ENCODE data around the gene JPH3.
"Not testable (repeated sequence)": the region's sequence is repeated elsewhere in the genome, so short reads cannot be mapped to it uniquely, and the experiment has no call there.

Gene JPH3

GRCh38 chr16:87722590-87723225 is 120.4 kb downstream of the JPH3 start:
- no peak for DNase-seq

GRCh38 chr16:87723226-87723623 is 120.9 kb downstream of the JPH3 start:
- DNase-seq, result no peak

GRCh38 chr16:87724490-87725291 is 122.4 kb downstream of the JPH3 start:
- DNase-seq, result no peak

- DNase-seq, result no peak
These were observed 123.4 kb downstream of the JPH3 start for GRCh38 chr16:87725596-87726235.

- not testable (repeated sequence) for DNase-seq
These were observed 124.3 kb downstream of the JPH3 start for GRCh38 chr16:87726577-87726976.

GRCh38 chr16:87727346-87727745 is 125.0 kb downstream of the JPH3 start:
- DNase-seq, result no peak

GRCh38 chr16:87728026-87728425 is 125.7 kb downstream of the JPH3 start:
- DNase-seq, result no peak

- DNase-seq, result no peak
These were observed 127.1 kb downstream of the JPH3 start for GRCh38 chr16:87729266-87729954.

GRCh38 chr16:87731607-87732006 is 129.3 kb downstream of the JPH3 start:
- DNase-seq, result no peak

GRCh38 chr16:87733190-87733589 is 130.9 kb downstream of the JPH3 start:
- no peak for DNase-seq

- no peak for DNase-seq
These were observed 132.3 kb downstream of the JPH3 start for GRCh38 chr16:87734644-87735043.

GRCh38 chr16:87735270-87736007 is 133.1 kb downstream of the JPH3 start:
- DNase-seq, result no peak

GRCh38 chr16:87736008-87736382 is 133.7 kb downstream of the JPH3 start:
- DNase-seq, result no peak

- no peak for DNase-seq
These were observed 137.5 kb downstream of the JPH3 start for GRCh38 chr16:87739801-87740200.

GRCh38 chr16:87740441-87740840 is 138.1 kb downstream of the JPH3 start:
- no peak for DNase-seq

- no peak for DNase-seq
These were observed 138.7 kb downstream of the JPH3 start for GRCh38 chr16:87740909-87741424.

GRCh38 chr16:87741700-87742415 is 139.6 kb downstream of the JPH3 start:
- DNase-seq, result no peak

- DNase-seq, result no peak
These were observed 140.6 kb downstream of the JPH3 start for GRCh38 chr16:87742781-87743490.

GRCh38 chr16:87744750-87745514 is 142.6 kb downstream of the JPH3 start:
- no peak for DNase-seq

GRCh38 chr16:87746178-87746577 is 143.9 kb downstream of the JPH3 start:
- DNase-seq, result no peak

Data from GF-D8 (cell line).